Embryonic facial prominence (tissue), 1 donor: ENCODE measurements around the gene SH3RF2.

ENCODE experiments used
- DNase-seq: peaks from one replicate; pipeline ENCODE4 v3.0.0-alpha.2; 2016; ENCODE audit errors: extremely low spot score

The SH3RF2 gene

GRCh38 chr5:146041180-146041789 is 104.9 kb downstream of the SH3RF2 start:
- no peak for DNase-seq

- no peak for DNase-seq
These were observed 106.4 kb downstream of the SH3RF2 start for GRCh38 chr5:146042628-146043279.

- no peak for DNase-seq
These were observed 107.3 kb downstream of the SH3RF2 start for GRCh38 chr5:146043722-146044121.

GRCh38 chr5:146047396-146047795 is 111.0 kb downstream of the SH3RF2 start:
- no peak for DNase-seq

GRCh38 chr5:146048994-146049703 is 112.8 kb downstream of the SH3RF2 start:
- peak; percentile 58 for DNase-seq

GRCh38 chr5:146049704-146050026 is 113.3 kb downstream of the SH3RF2 start:
- DNase-seq: no peak

GRCh38 chr5:146050086-146050485 is 113.7 kb downstream of the SH3RF2 start:
- DNase-seq: no peak

GRCh38 chr5:146051678-146052077 is 115.3 kb downstream of the SH3RF2 start:
- no peak for DNase-seq

- no peak for DNase-seq
These were observed 116.4 kb downstream of the SH3RF2 start for GRCh38 chr5:146052780-146053179.

GRCh38 chr5:146055432-146055831 is 119.1 kb downstream of the SH3RF2 start:
- DNase-seq: no peak

GRCh38 chr5:146059460-146060220 is 123.3 kb downstream of the SH3RF2 start:
- DNase-seq: no peak

GRCh38 chr5:146060221-146060585 is 123.8 kb downstream of the SH3RF2 start:
- DNase-seq: no peak

GRCh38 chr5:146066968-146067367 is 130.6 kb downstream of the SH3RF2 start:
- DNase-seq: no peak

- DNase-seq: no peak
These were observed 131.8 kb downstream of the SH3RF2 start for GRCh38 chr5:146068206-146068605.

GRCh38 chr5:146068977-146069779 is 132.8 kb downstream of the SH3RF2 start:
- no peak for DNase-seq

- no peak for DNase-seq
These were observed 133.4 kb downstream of the SH3RF2 start for GRCh38 chr5:146069780-146070099.

GRCh38 chr5:146070746-146071145 is 134.4 kb downstream of the SH3RF2 start:
- DNase-seq: no peak

GRCh38 chr5:146071171-146071570 is 134.8 kb downstream of the SH3RF2 start:
- no peak for DNase-seq

- no peak for DNase-seq
These were observed 136.2 kb downstream of the SH3RF2 start for GRCh38 chr5:146072595-146072994.

- no peak for DNase-seq
These were observed 137.0 kb downstream of the SH3RF2 start for GRCh38 chr5:146073239-146073900.

GRCh38 chr5:146076028-146076427 is 139.7 kb downstream of the SH3RF2 start:
- DNase-seq: no peak
